ENCODE results near the gene YRDC. TPM values are rescaled to one million over a fixed set of nuclear protein-coding genes. Genes with fewer than 3 reads are reported as not detected.

Gene YRDC
- total RNA-seq, 1 donor = 8.3 TPM

- no peaks in the 10 kb centered on the region for H3K9me3 ChIP-seq (ENCODE audit: low read depth, low read length)
- H4K20me1 ChIP-seq (ENCODE audit: insufficient read depth, low read length) = peaks cover 8% of the 10 kb centered on the region
- peaks cover 22% of the 10 kb centered on the region for H3K27me3 ChIP-seq (ENCODE audit: insufficient read depth, low read length)
- no peak overlapping the region for H3K4me2 ChIP-seq (ENCODE audit: insufficient read depth, low read length)
- H3K4me1 ChIP-seq (ENCODE audit: insufficient read depth, low read length) = no peaks in the 10 kb centered on the region
- no peaks in the 10 kb centered on the region for H3K79me2 ChIP-seq (ENCODE audit: insufficient read depth, low read length)
- DNase-seq (ENCODE audit: insufficient read length, low spot score, missing footprints) = peak; percentile 97
- H3K36me3 ChIP-seq (ENCODE audit: insufficient read depth, low read length) = no peaks in the 10 kb centered on the region
- H3K27ac ChIP-seq (ENCODE audit: low read depth, low read length) = no peak overlapping the region
- H3K4me3 ChIP-seq (ENCODE audit: insufficient read depth, low read length) = no peak overlapping the region
- TF ChIP-seq, protein P1, sequence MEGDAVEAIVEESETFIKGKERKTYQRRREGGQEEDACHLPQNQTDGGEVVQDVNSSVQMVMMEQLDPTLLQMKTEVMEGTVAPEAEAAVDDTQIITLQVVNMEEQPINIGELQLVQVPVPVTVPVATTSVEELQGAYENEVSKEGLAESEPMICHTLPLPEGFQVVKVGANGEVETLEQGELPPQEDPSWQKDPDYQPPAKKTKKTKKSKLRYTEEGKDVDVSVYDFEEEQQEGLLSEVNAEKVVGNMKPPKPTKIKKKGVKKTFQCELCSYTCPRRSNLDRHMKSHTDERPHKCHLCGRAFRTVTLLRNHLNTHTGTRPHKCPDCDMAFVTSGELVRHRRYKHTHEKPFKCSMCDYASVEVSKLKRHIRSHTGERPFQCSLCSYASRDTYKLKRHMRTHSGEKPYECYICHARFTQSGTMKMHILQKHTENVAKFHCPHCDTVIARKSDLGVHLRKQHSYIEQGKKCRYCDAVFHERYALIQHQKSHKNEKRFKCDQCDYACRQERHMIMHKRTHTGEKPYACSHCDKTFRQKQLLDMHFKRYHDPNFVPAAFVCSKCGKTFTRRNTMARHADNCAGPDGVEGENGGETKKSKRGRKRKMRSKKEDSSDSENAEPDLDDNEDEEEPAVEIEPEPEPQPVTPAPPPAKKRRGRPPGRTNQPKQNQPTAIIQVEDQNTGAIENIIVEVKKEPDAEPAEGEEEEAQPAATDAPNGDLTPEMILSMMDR (IDR thresholded peaks at IDR 0.05; ENCODE audit: extremely low read depth, low read depth, low read length) = no peak
- H2AFZ ChIP-seq (ENCODE audit: low read length) = no peak overlapping the region
Observed at GRCh38 chr1:37795340-37796125, 12.5 kb downstream of the YRDC start.

DNA sequence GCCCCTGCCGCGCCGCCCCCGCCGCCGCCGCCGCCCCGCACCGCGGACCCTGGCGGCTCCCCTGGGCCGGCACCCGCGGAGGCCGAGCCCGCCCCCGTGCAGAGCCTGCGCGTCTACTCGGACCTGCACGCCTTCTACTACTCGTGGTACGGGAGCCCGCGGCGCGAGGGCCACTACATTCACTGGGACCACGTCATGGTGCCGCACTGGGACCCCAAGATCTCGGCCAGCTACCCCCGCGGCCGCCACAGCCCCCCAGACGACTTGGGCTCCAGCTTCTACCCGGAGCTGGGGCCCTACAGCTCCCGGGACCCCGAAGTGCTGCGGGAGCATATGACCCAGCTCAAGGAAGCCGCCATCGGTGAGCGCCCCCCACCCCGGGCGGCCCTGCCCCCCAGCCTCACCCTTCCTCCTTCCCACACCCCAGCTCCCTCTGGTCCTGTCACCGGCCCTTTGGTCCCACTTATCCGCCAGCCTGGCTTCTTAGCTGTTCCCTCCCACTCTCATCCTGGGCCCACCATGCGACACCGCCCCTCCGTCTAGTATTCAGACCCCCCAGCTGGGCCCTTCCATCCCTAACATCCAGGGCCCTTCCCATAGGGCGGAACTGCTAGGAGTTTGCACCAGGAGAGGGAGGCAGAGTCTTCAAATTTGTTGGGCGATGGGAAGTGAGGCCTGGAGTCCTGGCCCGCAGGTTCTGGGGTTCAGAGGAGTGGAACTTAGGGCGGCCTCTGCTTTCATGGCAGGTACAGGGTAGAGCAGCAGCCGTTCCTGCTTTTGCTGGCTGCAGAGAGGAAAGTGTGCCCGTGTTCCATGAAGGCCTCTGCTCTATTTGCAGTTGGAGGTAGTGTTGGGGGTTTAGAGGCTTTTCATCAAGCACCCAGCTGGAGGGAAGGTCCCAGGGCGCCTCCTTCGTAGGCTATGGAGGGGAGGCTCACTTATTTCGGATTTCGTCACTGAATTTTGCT, 13.4 kb downstream of the YRDC start:
- H3K36me3 ChIP-seq (ENCODE audit: insufficient read depth, low read length) = no peaks in the 10 kb centered on the region
- peaks cover 22% of the 10 kb centered on the region for H3K27me3 ChIP-seq (ENCODE audit: insufficient read depth, low read length)
- TF ChIP-seq, protein P1 (IDR thresholded peaks at IDR 0.05; ENCODE audit: extremely low read depth, low read depth, low read length) = no peak
- H3K9me3 ChIP-seq (ENCODE audit: low read depth, low read length) = no peaks in the 10 kb centered on the region
- no peak overlapping the region for H3K27ac ChIP-seq (ENCODE audit: low read depth, low read length)
- DNase-seq (ENCODE audit: insufficient read length, low spot score, missing footprints) = peak; percentile 88
- no peaks in the 10 kb centered on the region for H3K79me2 ChIP-seq (ENCODE audit: insufficient read depth, low read length)
- no peak overlapping the region for H3K4me2 ChIP-seq (ENCODE audit: insufficient read depth, low read length)
- H3K4me1 ChIP-seq (ENCODE audit: insufficient read depth, low read length) = no peaks in the 10 kb centered on the region
- H2AFZ ChIP-seq (ENCODE audit: low read length) = no peak overlapping the region
- peaks cover 8% of the 10 kb centered on the region for H4K20me1 ChIP-seq (ENCODE audit: insufficient read depth, low read length)
- no peak overlapping the region for H3K4me3 ChIP-seq (ENCODE audit: insufficient read depth, low read length)

DNA sequence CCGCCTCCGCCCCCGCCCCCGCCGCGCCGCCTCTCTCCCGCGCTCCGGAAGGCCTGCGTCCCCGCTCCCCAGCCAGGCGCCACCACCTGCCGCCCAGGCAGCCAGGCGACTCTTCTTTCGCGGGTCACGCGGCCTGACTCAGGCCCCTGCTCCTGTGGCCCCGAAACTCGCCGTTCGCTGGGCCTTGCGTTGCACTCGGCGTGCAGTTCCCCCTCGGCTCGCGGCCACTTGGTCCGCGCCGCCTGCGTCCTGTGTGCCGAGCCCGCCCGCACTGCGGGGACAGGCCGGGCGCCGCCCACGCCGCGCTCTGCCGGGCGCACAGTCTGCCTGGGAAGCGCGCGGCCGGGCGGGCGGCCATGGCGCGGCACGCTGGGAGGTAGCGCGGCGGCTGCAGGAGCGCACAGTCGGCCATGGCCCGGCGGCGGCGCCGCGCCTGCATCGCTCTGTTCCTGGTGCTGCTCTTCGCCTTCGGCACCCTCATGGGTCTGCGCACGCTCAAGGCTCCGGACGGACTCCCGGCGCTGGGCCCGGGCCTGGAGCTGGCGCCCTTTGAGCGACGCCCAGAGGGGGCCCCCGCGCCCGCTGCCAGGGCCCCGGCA, 14.1 kb downstream of the YRDC start, which contains the start of gene MANEAL:
Gene MANEAL, plus strand, starts transcription at position 75 of the 599 bp plus-strand sequence. Its CDS starts 336 bp downstream, at position 411.
- peak; percentile 96 for DNase-seq (ENCODE audit: insufficient read length, low spot score, missing footprints)
- no peak within 1 kb of the TSS for H2AFZ ChIP-seq (ENCODE audit: low read length)
- peak within 1 kb of the TSS; percentile 76 for H3K4me2 ChIP-seq (ENCODE audit: insufficient read depth, low read length)
- H3K36me3 ChIP-seq (ENCODE audit: insufficient read depth, low read length) = no peaks in the 10 kb centered on the region
- H3K4me1 ChIP-seq (ENCODE audit: insufficient read depth, low read length) = no peaks in the 10 kb centered on the region
- no peaks in the 10 kb centered on the region for H3K9me3 ChIP-seq (ENCODE audit: low read depth, low read length)
- H3K27me3 ChIP-seq (ENCODE audit: insufficient read depth, low read length) = peaks cover 22% of the 10 kb centered on the region
- H3K4me3 ChIP-seq (ENCODE audit: insufficient read depth, low read length) = peak within 1 kb of the TSS; percentile 62
- H4K20me1 ChIP-seq (ENCODE audit: insufficient read depth, low read length) = peaks cover 8% of the 10 kb centered on the region
- H3K27ac ChIP-seq (ENCODE audit: low read depth, low read length) = no peak within 1 kb of the TSS
- TF ChIP-seq, protein P1 (IDR thresholded peaks at IDR 0.05; ENCODE audit: extremely low read depth, low read depth, low read length) = no peak
- no peaks in the 10 kb centered on the region for H3K79me2 ChIP-seq (ENCODE audit: insufficient read depth, low read length)

All from osteoblast (primary cell).